Neural progenitor cell (in vitro differentiated cells): ENCODE results near the gene KIF12. TPM values are rescaled to one million over a fixed set of nuclear protein-coding genes. Genes with fewer than 3 reads are reported as not detected.
A peak's percentile ranks its signal among the peaks of the same experiment; 100 is the strongest.

Experiments used
- DNase-seq: peaks from one replicate; pipeline ENCODE4 v3.0.0-alpha.2; 2016; ENCODE audit warnings: low spot score
- H2AFZ ChIP-seq: fragments of 200-600 bp; sonication (generic); replicated peaks from 2 replicates; pipeline ENCODE4 v1.6.1; 2016; ENCODE audit warnings: antibody characterized with exemption
- H3F3A ChIP-seq: fragments of 200-600 bp; sonication (generic); 2 replicates; pipeline ENCODE4 v1.6.1; 2016; ENCODE audit warnings: antibody characterized with exemption, low read depth
- H3K27ac ChIP-seq: fragments of 200-600 bp; sonication (generic); 2 replicates; pipeline ENCODE4 v1.5.1; 2016; ENCODE audit warnings: mild to moderate bottlenecking
- H3K27me3 ChIP-seq: fragments of 200-600 bp; sonication (generic); 2 replicates; pipeline ENCODE4 v1.6.1; 2016; ENCODE audit warnings: mild to moderate bottlenecking, moderate library complexity
- H3K36me3 ChIP-seq: fragments of 200-600 bp; sonication (generic); 2 replicates; pipeline ENCODE4 v1.5.1; 2016
- H3K4me1 ChIP-seq: fragments of 200-600 bp; sonication (generic); 2 replicates; pipeline ENCODE4 v1.6.1; 2016; ENCODE audit warnings: mixed run types
- H3K4me2 ChIP-seq: fragments of 200-600 bp; sonication (generic); 2 replicates; pipeline ENCODE4 v1.6.1; 2016
- H3K4me3 ChIP-seq: fragments of 200-600 bp; sonication (generic); 2 replicates; pipeline ENCODE4 v1.5.1; 2016
- H3K79me2 ChIP-seq: fragments of 200-600 bp; sonication (generic); 2 replicates; pipeline ENCODE4 v1.6.1; 2016; ENCODE audit warnings: low read depth
- H3K9ac ChIP-seq: fragments of 200-600 bp; sonication (generic); 2 replicates; pipeline ENCODE4 v1.6.1; 2016
- H3K9me3 ChIP-seq: fragments of 200-600 bp; sonication (generic); 2 replicates; pipeline ENCODE4 v1.5.1; 2016; ENCODE audit warnings: low read depth
- H4K20me1 ChIP-seq: fragments of 200-600 bp; sonication (generic); 2 replicates; pipeline ENCODE4 v1.6.1; 2016; ENCODE audit warnings: low read depth
- H3K27ac Mint-ChIP-seq: 3 replicates; pipeline ENCODE4 v1.8.0; 2021; ENCODE audit warnings: mixed read lengths
- H3K27me3 Mint-ChIP-seq: 2 replicates; pipeline ENCODE4 v1.8.0; 2022; ENCODE audit warnings: low read depth, mild to moderate bottlenecking, inconsistent platforms, moderate library complexity, mixed read lengths; ENCODE audit not compliant: insufficient read depth
- H3K36me3 Mint-ChIP-seq: 3 replicates; pipeline ENCODE4 v1.8.0; 2021; ENCODE audit warnings: mixed read lengths
- H3K4me1 Mint-ChIP-seq: 3 replicates; pipeline ENCODE4 v1.8.0; 2021; ENCODE audit warnings: mixed read lengths
- H3K4me3 Mint-ChIP-seq: 3 replicates; pipeline ENCODE4 v1.8.0; 2021; ENCODE audit warnings: mild to moderate bottlenecking, moderate library complexity, mixed read lengths
- H3K9me3 Mint-ChIP-seq: 3 replicates; pipeline ENCODE4 v1.8.0; 2020; ENCODE audit warnings: mixed read lengths
- CTCF ChIP-seq: fragments of 200-600 bp; sonication (generic); IDR thresholded peaks from 2 replicates; pipeline ENCODE4 v1.5.1; 2017; ENCODE audit warnings: antibody characterized with exemption, mild to moderate bottlenecking
- EZH2 ChIP-seq: fragments of 200-600 bp; sonication (generic); IDR thresholded peaks from 2 replicates; pipeline ENCODE4 v1.6.1; 2017; ENCODE audit warnings: antibody characterized with exemption, mild to moderate bottlenecking, moderate library complexity
- EZH2phosphoT487 ChIP-seq: fragments of 200-600 bp; sonication (generic); IDR thresholded peaks from 2 replicates; pipeline ENCODE4 v1.6.1; 2017; ENCODE audit warnings: antibody characterized with exemption
- total RNA-seq: library from RNA; depleted of rRNA; stranded (reverse); fragments of >200 nt; gene quantifications from 2 replicates; pipeline ENCODE4 v1.2.3, GENCODE V29; 2015; ENCODE audit warnings: low replicate concordance

The KIF12 gene
- total RNA-seq, 1 donor from 2014 or later, result 0.56 TPM

- peaks cover 56% of the 10 kb centered on the region for H3K27me3 ChIP-seq
- peak overlapping the region; percentile 41 for H3K4me3 Mint-ChIP-seq
- peaks cover 11% of the 10 kb centered on the region for H3K4me1 ChIP-seq
- H3K27ac Mint-ChIP-seq, result no peak overlapping the region
- peaks cover 31% of the 10 kb centered on the region for H3K27me3 Mint-ChIP-seq
- no peaks in the 10 kb centered on the region for H4K20me1 ChIP-seq
- no peaks in the 10 kb centered on the region for H3K79me2 ChIP-seq
- H3K9me3 Mint-ChIP-seq, result no peaks in the 10 kb centered on the region
- H3K9ac ChIP-seq, result no peak overlapping the region
- H3K27ac ChIP-seq, result no peak overlapping the region
- H3K4me1 Mint-ChIP-seq, result peaks cover 13% of the 10 kb centered on the region
- H3K4me2 ChIP-seq, result no peak overlapping the region
- no peaks in the 10 kb centered on the region for H3K36me3 ChIP-seq
- peaks cover 2% of the 10 kb centered on the region for H3K36me3 Mint-ChIP-seq
- no peak overlapping the region for H2AFZ ChIP-seq
- H3F3A ChIP-seq, result peaks cover 10% of the 10 kb centered on the region
- no peaks in the 10 kb centered on the region for H3K9me3 ChIP-seq
- DNase-seq, result peak; percentile 52
- no peak overlapping the region for H3K4me3 ChIP-seq
- TF ChIP-seq CTCF (peak; percentile 55), EZH2 (no peak), EZH2phosphoT487 (no peak)
Observed at GRCh38 chr9:114096041-114096511, 3.0 kb downstream of the KIF12 start.

GRCh38 chr9:114094971-114095370 lies 4.1 kb downstream of the KIF12 start:
- Histone ChIP-seq H3K36me3 (no peaks in the 10 kb centered on the region), H3K79me2 (no peaks in the 10 kb centered on the region), H3K9ac (no peak overlapping the region), H3K27ac (no peak overlapping the region), H3K9me3 (no peaks in the 10 kb centered on the region), H4K20me1 (no peaks in the 10 kb centered on the region), H2AFZ (no peak overlapping the region), H3K4me1 (peaks cover 11% of the 10 kb centered on the region), H3K4me3 (no peak overlapping the region), H3K27me3 (peaks cover 45% of the 10 kb centered on the region), H3K4me2 (no peak overlapping the region), H3F3A (peaks cover 10% of the 10 kb centered on the region)
- Mint-ChIP-seq H3K27me3 (peaks cover 31% of the 10 kb centered on the region), H3K27ac (no peak overlapping the region), H3K4me1 (peaks cover 9% of the 10 kb centered on the region), H3K9me3 (no peaks in the 10 kb centered on the region), H3K4me3 (no peak overlapping the region), H3K36me3 (peaks cover 2% of the 10 kb centered on the region)
- TF ChIP-seq CTCF (no peak), EZH2phosphoT487 (no peak), EZH2 (no peak)
- DNase-seq, result no peak

- no peaks in the 10 kb centered on the region for H3K79me2 ChIP-seq
- H2AFZ ChIP-seq, result no peak overlapping the region
- peaks cover 35% of the 10 kb centered on the region for H3K27me3 ChIP-seq
- no peak overlapping the region for H3K4me3 Mint-ChIP-seq
- peaks cover 1% of the 10 kb centered on the region for H3K4me1 Mint-ChIP-seq
- no peaks in the 10 kb centered on the region for H3K9me3 Mint-ChIP-seq
- H3K9ac ChIP-seq, result no peak overlapping the region
- TF ChIP-seq CTCF, result no peak
- TF ChIP-seq EZH2, result no peak
- no peak for TF ChIP-seq EZH2phosphoT487
- peaks cover 2% of the 10 kb centered on the region for H3F3A ChIP-seq
- peaks cover 2% of the 10 kb centered on the region for H3K36me3 Mint-ChIP-seq
- no peaks in the 10 kb centered on the region for H3K9me3 ChIP-seq
- DNase-seq, result no peak
- H4K20me1 ChIP-seq, result no peaks in the 10 kb centered on the region
- no peak overlapping the region for H3K4me2 ChIP-seq
- H3K4me3 ChIP-seq, result no peak overlapping the region
- H3K4me1 ChIP-seq, result peaks cover 3% of the 10 kb centered on the region
- H3K27ac ChIP-seq, result no peak overlapping the region
- peaks cover 24% of the 10 kb centered on the region for H3K27me3 Mint-ChIP-seq
- no peak overlapping the region for H3K27ac Mint-ChIP-seq
- H3K36me3 ChIP-seq, result no peaks in the 10 kb centered on the region
Observed at GRCh38 chr9:114093761-114094505, 5.2 kb downstream of the KIF12 start.
